ENCODE data around the gene PLEKHA6.
A peak's percentile ranks its signal among the peaks of the same experiment; 100 is the strongest.

The PLEKHA6 gene

DNA sequence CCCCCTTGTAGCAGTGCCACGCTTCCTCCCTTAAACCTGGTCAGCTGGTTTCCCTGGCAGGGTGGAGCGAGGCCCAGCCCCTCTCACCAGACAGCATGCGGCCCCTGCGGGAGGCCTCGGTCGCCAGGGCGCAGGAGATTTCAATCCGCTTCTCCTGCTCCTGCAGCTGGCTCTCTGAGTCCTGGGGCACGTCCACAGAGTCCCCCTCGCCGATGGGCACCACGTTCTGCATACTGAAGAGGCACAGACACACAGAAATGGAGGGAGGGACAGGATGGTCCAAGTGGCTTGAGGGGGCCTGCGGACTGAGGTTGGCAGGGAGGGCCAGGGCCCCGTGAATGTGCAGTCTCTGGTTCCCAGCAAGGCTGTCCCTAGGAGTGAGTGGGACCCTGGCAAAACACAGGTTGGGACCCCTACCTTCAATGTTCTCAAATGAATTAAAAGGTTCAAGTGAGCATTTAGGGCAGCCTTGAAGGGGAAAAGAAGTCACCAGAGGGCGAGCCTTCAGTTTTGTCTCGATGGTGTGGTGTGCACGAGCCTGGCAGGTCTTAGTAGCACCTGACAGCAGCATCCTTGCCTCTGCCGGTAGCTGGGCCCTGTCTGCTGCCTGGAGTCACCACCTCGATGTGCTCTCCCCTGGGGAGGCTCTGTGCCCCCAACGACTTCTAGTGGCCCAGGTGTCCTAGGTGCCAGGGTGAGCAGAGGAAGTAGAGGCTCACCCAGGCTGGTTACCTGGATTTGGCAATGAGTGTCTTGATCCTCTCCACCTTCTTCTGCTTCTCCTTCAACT, 131.5 kb downstream of the PLEKHA6 start:
- DNase-seq: no peak

DNA sequence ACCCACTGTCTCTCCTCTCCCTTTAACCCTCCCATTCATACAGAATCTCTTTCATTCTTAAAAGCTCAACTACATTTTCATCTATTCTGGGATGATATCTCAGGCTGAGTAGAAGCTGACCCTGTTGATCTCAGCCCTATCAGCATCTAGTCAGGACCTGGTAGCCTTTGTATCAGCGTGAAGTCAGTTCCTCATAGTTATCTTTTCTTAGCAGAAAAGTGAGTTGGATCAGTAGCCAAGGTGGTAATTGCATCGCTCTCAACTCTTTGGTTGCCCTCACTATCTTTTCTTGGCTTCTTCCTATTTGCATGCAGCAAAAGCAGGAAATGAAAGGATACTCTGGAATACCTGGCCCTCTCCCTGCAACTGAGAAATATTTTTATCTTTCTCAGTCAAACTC, 132.4 kb downstream of the PLEKHA6 start:
- no peak for DNase-seq

DNA sequence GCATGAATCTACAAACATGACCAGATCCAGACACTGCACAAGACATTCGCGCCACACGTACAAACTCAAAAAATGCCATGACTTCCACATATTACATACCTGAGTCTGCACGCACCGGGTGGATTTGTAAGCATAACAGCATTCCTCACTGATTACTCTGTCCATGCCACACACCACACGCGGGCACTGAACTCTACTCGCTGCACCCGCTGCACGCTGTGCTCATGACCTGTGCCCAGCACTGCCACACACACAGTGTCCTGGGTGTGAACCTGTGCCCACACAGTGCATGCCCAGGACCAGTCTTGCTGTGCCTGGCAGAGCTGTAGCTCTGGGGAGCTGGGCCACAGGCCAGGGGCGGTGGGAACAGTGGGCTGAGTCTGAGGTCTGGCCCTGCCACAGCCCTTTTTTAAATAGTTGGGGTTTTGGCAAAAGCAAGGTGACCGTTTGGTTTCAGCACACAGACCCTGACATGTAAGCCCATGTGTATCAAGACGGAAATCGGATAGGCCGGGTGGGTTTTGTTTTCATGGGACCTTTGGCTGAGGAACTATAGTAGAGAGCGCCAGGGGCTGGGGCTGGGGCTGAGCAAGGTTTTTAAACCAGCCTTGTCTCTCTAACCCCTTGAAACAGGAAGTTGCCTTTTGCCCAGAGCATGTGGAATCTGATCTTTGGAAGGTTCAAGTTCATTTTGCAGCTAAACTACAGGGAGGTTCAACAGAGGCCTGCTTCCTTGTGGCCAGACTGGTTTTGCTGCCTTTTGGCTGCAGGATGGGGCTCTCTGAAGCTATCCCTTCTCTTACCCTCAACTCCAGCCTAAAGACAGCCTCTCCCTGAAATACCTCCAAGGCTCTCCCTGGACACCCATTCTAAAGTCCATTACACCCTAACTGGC, 133.6 kb downstream of the PLEKHA6 start:
- no peak for DNase-seq

DNA sequence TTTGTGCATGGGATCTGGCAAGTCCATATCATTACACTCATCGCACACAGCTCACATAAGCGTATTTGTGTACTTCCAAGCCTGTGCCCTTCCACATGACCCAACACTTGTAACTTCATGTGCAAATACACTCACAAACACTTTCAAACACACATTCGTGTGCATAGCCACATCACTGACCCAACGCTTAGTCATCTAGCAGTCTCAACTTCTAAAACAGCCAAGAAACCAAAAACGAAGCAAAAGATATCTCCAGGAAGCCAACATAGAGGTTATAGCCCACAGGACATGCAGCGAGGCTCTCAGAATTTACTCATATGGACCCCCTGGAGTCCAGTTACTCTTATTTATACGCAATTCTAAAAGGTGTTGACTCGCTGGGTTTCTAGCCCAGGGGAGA, 135.1 kb downstream of the PLEKHA6 start:
- DNase-seq: no peak

DNA sequence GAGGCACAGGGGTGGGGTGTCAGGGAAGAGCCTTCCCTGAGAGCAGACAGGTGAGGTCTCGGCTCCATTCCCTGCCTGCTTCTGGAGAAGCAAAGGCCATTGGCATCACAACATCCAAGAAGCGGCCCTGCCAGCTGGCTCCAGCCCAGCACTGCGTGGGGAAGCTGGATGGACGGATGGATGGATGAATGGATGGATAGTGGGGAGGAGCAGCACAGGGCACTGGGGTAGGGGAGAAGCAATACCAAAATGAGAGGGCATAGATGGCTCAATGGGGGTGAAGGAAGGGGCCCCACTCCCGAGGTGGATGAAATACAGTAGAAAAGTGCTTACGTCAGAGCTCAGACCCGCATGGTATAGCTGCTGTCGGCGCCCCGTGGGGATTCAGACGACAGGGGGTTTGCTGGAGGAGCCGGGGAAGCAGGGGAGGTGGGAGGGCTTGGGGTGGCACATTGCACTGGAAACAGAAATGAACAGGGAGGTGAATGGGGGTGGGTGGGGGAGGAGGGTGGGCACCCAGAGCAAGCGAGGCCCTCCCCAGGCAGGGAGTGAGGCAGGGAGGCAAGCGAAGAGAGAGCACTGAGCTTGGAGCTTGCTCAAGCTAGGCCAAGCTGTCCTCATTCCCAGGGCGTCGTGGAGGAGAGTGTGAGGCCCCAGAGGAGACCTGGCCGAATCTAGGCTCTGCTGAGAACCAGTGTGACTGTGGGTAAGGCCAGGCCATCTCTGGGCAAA, 136.4 kb downstream of the PLEKHA6 start:
- no peak for DNase-seq

DNA sequence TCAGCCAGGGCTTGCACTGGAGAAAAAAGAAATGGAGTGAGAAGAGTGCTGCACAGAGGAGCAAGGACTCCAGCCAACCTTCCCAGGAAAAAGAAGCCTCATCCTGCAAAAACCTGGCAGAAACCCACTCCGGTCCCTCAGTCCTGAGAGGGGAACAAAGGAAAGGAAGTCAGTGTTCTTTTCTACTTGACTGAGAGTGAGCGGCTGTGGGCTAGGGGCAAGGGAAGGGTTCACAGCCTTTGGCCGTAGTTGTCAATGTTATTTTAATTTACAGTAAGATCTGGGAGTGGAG, 137.0 kb downstream of the PLEKHA6 start:
- peak; percentile 50 for DNase-seq

DNA sequence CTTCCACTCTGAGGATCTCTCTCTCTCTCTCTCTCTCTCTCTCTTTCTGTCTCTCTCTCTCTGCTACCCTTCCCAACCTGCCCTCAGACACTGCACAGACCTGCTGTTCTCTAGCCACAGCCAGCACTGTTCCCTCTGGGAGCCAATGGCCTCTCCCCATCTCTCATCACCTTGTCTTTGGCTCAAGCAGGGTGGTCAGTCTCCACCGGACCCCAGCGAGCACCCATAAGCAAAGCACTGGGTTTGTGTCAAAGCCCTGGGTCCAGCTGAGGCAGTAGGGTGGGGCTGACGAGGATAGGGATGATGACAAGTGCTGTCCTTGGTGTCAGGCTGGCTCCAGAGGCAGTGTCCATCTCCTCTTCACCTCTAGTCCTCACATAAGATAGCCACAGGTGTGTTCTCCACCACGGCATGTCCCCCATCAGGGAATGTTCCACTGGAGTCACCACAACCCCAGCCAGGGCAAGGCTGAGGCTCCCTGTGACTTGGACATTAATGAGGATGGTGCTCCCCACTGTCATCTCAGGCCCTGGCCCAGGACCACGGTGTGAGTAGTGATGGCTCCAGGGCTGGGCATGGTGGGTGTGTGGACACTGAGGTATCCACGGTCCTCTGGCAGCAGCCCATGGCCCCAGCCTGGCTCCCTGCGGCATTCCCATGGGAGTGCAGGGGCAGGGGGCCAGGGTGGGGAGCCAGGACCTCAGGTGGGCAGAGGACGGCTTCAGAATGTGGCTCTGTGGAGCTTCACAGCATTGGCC, 137.5 kb downstream of the PLEKHA6 start:
- no peak for DNase-seq

DNA sequence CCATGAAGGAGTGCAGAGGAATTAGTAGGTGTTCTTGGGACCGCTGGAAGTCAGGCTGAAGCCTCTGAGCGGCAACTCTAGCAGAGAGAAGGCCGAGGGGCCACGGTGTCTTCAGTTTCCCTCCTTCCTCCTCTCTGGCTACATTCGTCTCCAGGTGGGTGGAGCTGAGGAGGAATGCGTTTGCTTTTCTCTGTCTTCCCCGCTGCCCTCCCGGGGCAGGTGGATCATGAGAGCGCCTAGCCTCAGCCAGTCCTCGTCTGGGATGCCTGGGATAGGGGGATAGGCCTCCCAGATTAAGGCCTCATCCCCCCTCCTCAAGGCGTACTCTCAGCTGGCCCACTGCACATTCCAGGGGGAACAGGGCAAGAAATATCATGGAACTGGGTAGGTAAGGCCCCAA, 138.5 kb downstream of the PLEKHA6 start:
- DNase-seq: no peak

DNA sequence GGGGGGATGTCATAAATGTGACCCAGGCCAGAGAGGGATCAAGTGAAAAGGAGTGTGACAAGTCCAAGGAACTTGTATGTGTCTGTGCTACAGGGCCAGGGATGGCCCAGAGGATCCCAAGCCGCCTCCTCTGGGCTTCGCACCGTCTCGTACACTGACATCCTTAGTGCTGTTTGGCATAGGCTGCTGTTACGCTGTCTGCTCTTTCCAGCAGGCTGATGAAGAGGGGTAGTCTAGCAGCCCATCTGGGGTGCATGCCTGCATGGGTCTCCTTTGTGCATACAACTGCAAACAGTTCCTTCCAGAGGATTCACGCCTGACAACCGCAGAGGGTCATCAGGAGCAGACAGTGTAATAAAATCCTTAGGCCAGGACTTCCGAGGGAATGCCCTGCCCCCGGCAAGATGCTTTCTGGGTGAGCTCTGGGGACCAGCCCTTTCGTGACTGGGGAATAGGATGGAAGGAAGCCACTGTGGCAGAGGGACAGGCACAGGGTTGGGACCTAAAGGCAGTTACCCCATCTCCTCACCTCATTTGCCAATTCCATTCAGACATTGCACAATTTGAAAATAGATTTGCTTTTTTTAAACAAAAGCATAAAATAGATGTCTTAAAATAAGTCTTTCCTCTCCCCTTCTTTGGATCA, 139.6 kb downstream of the PLEKHA6 start:
- DNase-seq: no peak

DNA sequence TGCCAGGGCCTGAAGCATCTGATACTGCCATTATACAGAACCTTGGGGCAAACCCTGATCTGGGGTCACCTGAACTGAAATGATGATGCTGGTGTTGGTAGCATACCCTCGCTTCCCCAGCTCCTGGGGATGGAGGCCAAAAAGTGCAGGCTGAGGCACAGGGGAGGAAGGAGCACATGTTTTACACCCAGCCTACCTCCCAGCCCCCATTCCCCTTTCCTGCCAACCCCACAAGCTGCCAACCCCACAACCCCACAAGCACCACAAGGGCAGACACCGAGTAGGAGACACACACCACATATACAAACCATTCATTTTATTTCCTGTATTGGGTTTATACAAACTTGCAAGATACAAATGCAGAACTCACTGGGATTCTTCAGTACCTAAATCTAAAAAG, 141.2 kb downstream of the PLEKHA6 start:
- no peak for DNase-seq

DNA sequence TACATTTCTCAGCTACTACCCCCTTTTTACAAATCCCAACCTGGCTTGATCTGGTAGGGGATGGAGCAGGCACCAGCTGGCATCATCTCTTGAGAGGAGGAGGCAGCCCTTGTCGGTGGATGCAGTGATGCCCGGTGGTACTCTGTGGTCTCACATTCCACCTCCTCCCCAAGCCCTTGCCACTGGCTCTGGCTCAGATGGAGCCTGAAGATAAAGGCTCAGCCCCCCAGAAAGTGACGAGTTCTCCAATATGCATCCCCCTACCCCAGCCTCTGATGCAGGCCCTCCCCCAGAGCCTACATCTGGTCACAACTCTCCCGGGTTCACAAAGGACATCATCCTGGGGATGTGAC, 142.1 kb downstream of the PLEKHA6 start:
- no peak for DNase-seq

DNA sequence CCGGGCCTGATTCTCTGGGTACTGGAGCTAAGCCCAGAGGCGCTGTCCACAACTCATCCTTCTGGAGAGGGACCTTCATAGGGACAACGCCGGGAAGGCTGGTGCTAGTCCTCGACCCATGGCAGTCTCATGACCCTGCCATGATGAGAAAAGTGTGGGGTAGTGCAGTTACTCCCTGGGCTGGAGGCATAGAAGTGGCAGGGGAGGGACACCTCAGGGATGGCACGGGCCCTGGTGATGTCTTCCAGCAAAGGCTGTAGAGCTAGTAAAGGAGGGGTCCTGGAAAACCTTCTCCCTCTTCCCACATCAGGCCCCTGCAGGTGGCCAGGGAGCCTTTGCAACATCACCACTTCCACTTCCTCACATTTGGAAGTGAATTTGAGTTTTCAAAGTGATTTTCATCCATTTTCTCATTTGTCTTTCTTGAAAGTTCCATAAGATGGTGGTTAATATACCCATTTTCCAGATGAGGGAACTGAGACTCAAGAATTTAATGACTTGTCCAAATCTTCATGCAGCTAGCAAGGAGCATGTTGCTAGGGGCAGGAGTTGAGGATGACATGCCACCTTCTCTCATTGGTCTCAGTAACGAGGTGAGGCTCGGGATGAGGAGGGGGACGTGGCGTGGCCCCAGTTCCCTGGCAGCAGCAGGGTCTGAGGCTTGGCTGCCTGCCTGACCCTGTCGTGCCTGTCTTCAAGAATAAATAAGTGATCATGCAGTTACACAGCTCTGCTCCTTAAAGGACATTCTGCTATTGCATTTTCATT, 142.7 kb downstream of the PLEKHA6 start:
- DNase-seq: no peak

DNA sequence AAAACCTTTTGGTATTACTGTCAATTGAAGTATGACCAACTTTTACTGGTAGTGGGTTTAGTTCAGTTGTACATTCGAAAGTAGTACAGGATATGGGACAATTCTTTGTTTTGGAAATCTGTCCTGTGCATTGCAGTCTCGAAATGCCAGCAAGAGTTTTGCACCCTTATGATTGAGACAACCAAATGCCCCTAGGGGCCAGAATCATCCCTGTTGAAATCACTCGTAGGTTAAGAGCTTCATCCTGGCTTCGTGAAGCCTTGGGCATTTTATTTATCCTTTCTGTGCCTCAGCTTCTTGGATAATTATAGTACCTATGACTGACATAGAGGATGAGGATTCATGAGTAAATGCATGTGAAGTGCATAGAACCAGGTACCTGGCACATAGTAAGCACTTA, 143.5 kb downstream of the PLEKHA6 start:
- no peak for DNase-seq

DNA sequence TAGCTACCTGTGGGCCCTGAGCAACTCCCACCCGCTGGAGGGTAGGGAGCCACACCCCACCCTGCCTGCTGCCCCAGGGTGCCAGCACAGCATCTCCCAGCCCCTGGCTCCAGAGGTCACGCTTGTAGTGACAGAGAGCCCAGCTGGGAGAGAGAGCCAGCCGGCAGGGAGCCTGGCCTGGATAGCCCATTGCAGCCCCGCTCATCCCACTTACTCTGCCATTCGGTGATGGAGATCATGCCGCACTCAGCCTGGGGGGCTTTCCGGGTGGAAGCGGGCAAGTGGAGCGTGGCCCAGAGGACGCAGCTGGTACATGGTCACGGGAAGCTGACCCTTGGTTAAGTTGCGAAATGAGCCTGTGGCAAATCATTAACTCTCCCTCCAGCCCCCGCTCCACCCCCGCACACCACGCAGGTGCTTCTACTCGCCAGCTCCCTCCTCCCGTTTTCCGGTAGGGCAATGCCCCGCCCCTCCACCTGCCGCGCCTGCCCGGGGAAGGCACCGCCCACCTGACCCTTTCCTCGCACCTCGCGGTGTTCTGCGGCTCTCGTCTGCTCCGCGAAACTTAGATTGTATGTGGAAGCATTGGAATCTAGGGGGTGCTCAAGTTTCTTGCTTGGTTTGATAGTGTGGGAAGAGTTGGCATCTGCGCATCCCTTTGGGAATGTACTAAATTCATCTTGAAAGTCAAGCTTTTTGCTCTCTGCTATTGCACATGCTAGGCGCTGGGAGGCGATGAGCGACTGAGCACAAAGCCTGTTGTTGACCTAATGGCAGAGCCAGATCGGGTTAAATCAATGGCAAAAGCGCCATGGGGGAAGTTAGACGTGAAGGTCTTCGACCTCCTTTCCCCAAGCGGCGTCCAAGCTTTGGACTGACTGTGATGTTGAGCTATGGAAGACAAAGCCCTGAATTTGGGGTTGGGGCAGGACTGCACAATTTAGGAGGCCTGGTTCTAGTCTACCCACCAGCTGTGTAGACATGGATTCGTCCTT, 145.8 kb downstream of the PLEKHA6 start, which contains the start of gene GOLT1A:
GOLT1A (minus strand) TSS at position 321 of the 995 bp plus-strand sequence; CDS start at position 239, 82 bp downstream.
- peak; percentile 59 for DNase-seq

DNA sequence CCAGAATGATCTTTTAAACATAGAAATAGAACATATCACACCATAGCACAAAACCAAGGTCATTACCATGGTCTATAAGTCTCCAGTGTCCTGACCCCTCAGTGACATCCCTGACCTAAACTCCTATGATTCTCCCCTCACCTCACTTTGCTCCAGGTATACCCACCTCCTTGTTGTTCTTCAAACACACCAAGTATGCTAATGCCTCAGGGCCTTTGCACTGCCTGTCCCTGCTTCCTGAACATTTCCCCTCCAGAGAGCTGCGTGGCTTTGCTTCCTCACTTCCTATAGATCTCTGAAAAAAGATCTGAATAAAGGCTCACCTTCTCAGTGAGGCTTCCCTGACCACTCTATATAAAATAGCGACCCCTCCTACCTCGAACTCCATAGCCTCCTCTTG, 147.0 kb downstream of the PLEKHA6 start:
- DNase-seq: no peak

DNA sequence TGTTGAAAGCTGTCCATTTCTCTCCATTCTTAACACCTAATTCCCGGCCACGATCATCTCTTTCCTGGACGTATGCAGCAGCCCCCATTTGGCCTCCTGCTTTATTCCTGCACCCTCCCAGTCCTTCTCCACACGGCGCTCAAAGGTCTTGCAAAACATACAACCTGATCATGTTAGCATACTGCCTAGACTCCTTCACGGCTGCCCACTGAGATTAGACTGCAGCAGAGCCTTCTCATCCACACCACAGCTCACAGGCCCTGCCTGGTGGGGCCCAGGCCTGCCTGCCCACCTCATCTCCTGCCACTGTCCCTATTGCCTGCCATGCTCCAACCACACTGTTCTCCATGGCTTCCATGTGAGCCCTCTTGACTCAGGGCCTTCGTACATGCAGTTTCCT, 148.7 kb downstream of the PLEKHA6 start:
- DNase-seq: no peak

DNA sequence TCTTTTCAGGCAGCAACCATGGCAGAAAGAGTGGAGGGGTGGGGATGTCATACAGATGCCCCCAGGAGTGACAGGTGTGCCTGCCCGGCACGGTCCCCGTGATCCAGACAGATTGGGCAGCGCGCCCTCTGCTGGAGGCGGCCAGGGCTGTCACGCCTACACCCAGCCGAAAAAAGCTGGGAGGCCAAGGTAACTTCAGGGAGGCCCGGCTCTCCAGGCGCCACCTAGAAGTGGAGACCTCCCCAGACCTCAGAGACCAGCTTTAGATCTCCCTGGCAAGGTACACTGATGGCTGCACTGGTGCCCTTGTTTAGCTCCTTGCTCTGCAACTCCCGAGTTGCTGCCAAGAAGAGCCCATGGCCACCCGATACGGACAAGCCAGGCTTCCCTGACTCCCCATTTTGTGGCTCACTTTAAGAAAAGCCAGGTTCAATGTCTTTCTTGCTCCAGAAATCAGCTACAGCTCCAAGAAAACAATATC, 152.6 kb downstream of the PLEKHA6 start:
- no peak for DNase-seq

DNA sequence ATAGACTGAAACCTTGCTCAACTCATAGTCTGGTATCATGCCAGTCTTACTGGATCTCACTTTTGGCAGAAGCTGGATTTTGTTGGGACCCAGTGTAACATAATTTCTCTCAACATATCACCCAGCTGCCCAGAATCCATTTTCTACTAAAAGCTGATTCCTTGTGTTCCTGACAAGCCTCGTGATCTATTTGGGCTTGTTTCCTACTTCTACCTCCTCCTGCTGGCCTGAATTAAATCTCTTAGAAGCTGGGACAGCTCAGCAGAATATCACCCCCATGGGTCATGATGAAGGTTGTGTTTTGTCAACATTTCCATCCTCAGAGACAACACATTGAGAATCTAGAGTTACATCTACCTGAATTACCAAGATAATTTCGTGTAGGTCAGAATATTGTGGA, 153.6 kb downstream of the PLEKHA6 start:
- no peak for DNase-seq

DNA sequence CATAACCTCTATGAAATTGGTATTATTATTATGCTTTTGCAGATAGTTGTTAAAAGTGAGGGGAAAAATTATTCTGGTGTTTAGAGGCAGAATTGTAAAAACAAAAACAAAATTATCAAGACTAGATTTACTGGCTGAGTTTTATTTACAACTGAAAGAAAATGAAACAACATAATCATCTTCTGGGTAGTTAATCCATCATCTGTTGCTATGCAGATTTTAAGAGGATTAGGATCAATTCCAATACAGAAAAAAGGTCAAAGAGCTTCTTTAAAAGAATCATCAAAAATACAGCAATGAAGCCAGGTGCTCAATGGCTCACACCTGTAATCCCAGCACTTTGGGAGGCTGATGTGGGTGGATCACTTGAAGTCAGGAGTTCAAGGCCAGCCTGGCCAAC, 154.2 kb downstream of the PLEKHA6 start:
- DNase-seq: no peak

DNA sequence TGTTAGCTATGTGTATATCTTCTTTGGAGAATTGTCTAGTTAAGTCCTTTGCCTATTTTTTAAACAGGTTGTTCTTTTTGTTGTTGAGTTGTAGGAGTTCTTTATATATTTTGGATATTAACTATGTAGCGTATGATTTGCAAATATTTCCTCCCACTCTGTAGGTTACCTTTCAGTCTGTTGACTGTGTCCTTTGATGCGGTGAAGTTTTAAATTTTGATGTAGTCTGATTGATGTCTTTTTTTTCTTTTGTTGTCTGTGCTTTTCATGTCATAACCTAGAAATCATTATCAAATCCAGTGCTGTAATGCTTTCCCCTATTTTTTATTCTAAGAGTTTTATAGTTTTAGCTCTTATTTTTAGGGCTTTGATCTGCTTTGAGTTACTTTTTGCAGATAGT, 154.8 kb downstream of the PLEKHA6 start:
- no peak for DNase-seq

Measured in left hindlimb (tissue), 1 donor.